Stimulated activated CD8-positive, alpha-beta memory T cell treated with anti-CD3 and anti-CD28 coated beads, Interleukin-15, amount 100 ng/mL, for 48 hours (primary cell): Measurements from ENCODE around the gene DAB2IP.

Source experiments
- DNase-seq, 2 donors: peaks; one replicate each; pipeline ENCODE4 v3.0.0-alpha.2; 2020; ENCODE audit warnings: low read depth in 2 of 2

Gene DAB2IP

DNA sequence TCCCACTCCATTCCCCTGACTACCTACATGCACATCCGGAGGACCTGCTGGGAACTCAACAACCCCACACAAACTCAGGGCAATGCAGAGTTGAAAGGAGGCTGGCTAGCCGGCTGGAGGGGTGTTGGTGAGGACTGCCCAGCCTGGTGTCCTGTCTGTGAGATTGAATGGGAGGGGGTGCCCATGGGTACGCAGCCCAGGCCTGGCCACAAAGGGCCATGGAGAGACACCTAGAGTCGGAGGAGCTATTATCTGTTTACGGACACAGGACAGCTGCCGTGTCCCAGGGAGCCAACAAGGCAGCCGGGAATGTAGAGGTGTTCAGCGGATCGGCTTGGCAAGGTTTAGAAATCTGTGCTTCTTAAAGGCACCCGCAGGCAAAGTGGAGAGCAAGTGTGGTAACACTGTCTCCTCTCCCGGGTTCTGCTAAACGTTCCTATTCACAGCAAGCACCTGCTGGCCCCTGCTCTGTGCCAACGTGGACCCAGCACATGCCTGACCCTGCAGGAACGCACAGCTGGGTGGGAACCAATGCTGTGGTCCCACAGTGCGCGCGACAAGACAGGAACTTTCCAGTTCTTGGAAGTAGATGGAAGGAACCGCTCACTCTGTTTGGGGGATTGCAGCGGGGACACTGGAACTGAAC lies 166.7 kb downstream of the DAB2IP start:
- DNase-seq, result no peak

GRCh38 chr9:121818841-121819427 lies 167.5 kb downstream of the DAB2IP start:
- DNase-seq, result no peak

DNA sequence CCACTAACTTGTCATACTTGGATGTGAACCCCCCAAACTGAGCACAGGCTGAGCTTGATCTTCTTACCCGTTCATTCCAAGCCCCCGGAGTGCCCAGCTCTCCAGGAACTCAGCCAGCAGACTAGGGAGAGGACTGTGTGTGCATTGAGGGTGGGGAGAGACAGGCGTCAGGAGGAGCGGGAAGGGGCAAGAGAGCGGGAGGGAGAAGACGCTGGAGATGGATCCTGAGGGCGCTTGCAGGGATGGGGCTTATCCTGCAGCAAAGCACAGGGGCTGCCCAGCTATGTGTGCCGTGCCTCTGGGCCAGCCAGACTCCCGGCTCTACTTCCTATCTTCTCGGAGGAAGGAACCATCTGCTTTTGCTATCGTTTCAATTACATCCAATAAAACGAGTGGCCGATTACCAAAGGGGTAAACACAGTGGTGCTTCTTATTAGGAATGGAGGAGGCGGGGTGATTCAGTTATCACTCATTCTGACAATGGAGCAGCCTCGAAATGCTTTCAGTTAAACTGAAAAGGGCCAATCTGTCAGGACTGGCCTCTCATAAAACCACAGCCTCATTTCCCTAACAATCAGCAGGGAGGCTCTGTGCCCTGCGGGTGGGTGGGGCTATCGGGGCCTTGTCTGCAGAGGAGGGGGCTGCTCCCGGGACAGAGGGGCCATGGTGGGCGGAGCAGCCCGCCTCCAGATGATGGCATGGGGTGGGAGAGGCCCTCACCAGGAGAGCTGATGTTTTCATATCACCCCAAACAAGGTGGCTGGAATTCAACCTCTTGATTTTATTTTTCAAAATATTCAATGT lies 168.2 kb downstream of the DAB2IP start:
- DNase-seq, result no peak

- DNase-seq, result no peak
These were observed 169.0 kb downstream of the DAB2IP start for GRCh38 chr9:121820286-121821005.

DNA sequence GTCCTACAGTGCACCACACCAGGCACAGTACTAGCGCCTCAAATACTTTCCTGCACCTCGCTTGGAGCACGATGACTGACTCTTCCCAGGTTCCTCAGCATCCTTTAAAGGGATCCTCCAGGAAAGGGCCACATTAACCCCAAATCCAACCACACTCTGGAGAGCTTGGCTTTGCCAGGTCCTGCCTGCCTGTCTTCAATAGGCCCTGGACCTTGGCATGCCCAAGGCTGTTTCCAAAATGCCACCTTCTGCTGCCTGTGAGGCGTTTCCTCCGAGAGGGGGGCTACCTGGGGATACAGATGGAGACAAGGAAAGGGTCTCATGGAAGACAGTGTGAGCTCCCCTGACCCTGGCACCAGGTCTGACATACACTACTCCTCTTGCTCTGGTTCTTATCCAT lies 169.9 kb downstream of the DAB2IP start:
- DNase-seq, result no peak

- DNase-seq, result no peak
These were observed 171.0 kb downstream of the DAB2IP start for GRCh38 chr9:121822093-121823085.

- no peak for DNase-seq
These were observed 172.2 kb downstream of the DAB2IP start for GRCh38 chr9:121823451-121824169.

GRCh38 chr9:121824651-121825030 lies 173.2 kb downstream of the DAB2IP start:
- no peak for DNase-seq

GRCh38 chr9:121825031-121825691 lies 173.7 kb downstream of the DAB2IP start:
- no peak for DNase-seq

GRCh38 chr9:121826711-121827110 lies 175.3 kb downstream of the DAB2IP start:
- DNase-seq, result no peak

GRCh38 chr9:121827251-121827967 lies 176.0 kb downstream of the DAB2IP start:
- no peak for DNase-seq

DNA sequence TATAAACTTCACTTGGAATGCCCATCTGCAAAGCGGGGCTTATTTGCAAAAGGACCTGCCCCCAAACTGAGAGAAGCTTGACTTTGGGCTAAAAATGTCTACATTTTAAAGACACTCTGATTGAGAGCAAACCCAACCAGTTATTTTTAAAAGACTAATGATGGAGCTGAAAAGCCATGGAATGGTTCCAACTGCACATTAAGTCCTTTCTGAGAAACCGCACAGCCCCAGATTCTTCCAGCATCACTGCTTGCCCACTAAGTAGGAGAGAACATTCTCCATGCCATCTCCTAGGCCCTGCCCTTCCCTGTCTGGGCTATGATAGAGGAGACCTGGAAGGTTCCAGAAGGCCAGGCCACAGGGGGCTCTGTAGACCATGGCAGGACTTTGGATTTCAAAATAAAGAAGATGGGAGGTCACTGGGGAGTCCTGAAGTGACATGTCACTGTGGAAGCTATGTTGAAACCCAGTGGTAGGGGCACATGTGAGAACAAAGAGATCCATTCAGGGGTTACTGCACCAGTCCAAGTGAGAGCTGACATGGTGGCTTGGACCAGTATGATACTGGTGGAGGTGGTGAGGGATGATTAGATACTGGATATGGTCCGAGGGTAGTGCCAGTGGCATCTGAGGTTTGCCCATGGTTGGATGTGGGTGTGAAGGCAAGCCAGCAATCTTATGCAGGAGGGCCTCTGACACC lies 179.2 kb downstream of the DAB2IP start:
- DNase-seq, result no peak

DNA sequence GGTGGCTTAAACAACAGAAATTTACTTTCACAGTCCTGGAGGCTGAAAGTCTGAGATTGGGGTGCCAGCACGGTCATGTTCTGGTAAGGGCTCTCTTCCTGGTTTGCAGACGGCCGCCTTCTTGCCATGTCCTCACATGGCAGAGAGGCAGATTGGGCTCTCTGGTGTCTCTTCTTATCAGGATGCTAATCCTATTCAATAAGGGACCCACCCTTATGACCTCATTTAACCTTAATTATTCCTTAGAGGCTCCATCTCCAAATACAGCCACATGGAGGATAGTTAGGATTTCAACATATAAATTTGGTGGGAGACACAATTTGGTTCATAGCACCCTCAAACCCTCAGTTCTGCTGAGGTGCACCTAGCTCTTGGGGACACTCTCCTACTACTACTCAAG lies 180.4 kb downstream of the DAB2IP start:
- no peak for DNase-seq

GRCh38 chr9:121833061-121833460 lies 181.6 kb downstream of the DAB2IP start:
- DNase-seq, result no peak
